ENCODE results near the gene ADAMTS7. TPM values are rescaled to one million over a fixed set of nuclear protein-coding genes. Genes with fewer than 3 reads are reported as not detected.
"Not testable (repeated sequence)": the region's sequence is repeated elsewhere in the genome, so short reads cannot be mapped to it uniquely, and the experiment has no call there.

The ADAMTS7 gene
- total RNA-seq, 1 experiment from 2014 or later: 4.2 TPM

- Histone ChIP-seq H2AFZ (ENCODE audit: low read length) (no peak overlapping the region), H3K4me3 (ENCODE audit: low read length) (no peak overlapping the region), H3K27me3 (ENCODE audit: low read length) (no peaks in the 10 kb centered on the region), H3K4me2 (ENCODE audit: low read length) (no peak overlapping the region), H4K20me1 (ENCODE audit: low read length) (no peaks in the 10 kb centered on the region), H3F3A (ENCODE audit: low read length, unreplicated experiment) (no peaks in the 10 kb centered on the region), H3K36me3 (ENCODE audit: low read depth, low read length) (no peaks in the 10 kb centered on the region), H3K9ac (ENCODE audit: low read length) (no peak overlapping the region), H3K4me1 (ENCODE audit: insufficient read depth, low read length) (peaks cover 13% of the 10 kb centered on the region), H3K9me2 (replicated peaks; ENCODE audit: low read length) (no peaks in the 10 kb centered on the region), H3K9me3 (ENCODE audit: low read length) (no peaks in the 10 kb centered on the region), H3K79me2 (ENCODE audit: low read length) (no peaks in the 10 kb centered on the region), H3K27ac (ENCODE audit: low read length) (no peak overlapping the region)
- ChIA-PET CTCF (no interaction called here), POLR2A (ENCODE audit: unreplicated experiment) (no interaction called here)
- intact Hi-C loops (cut with micrococcal nuclease): no loop called here
- no peak for DNase-seq
- ATAC-seq: no peak
- BruUV-seq (replicated peaks): no TSS peak
- TF ChIP-seq EZH2phosphoT487 (IDR thresholded peaks at IDR 0.05; ENCODE audit: borderline replicate concordance, low read length): no peak
- TF ChIP-seq CTCF (conservative IDR thresholded peaks at IDR 0.05; ENCODE audit: low read depth, low read length): no peak
- no peak for TF ChIP-seq EZH2 (IDR thresholded peaks at IDR 0.05; ENCODE audit: low read length, unreplicated experiment)
These were observed 14.8 kb downstream of the ADAMTS7 start for GRCh38 chr15:78796510-78796909.

- Histone ChIP-seq H2AFZ (ENCODE audit: low read length) (no peak overlapping the region), H3K4me1 (ENCODE audit: insufficient read depth, low read length) (peaks cover 13% of the 10 kb centered on the region), H4K20me1 (ENCODE audit: low read length) (no peaks in the 10 kb centered on the region), H3K9me3 (ENCODE audit: low read length) (no peaks in the 10 kb centered on the region), H3F3A (ENCODE audit: low read length, unreplicated experiment) (no peaks in the 10 kb centered on the region), H3K4me3 (ENCODE audit: low read length) (no peak overlapping the region), H3K27me3 (ENCODE audit: low read length) (no peaks in the 10 kb centered on the region), H3K4me2 (ENCODE audit: low read length) (no peak overlapping the region), H3K36me3 (ENCODE audit: low read depth, low read length) (no peaks in the 10 kb centered on the region), H3K9me2 (replicated peaks; ENCODE audit: low read length) (no peaks in the 10 kb centered on the region), H3K9ac (ENCODE audit: low read length) (no peak overlapping the region), H3K27ac (ENCODE audit: low read length) (no peak overlapping the region), H3K79me2 (ENCODE audit: low read length) (no peaks in the 10 kb centered on the region)
- ChIA-PET CTCF (interaction anchor here (0.7 kb wide), 1 partner anchor 15 kb away, joined by 4 read pairs; no protein-coding TSS in a partner anchor), POLR2A (ENCODE audit: unreplicated experiment) (no interaction called here)
- TF ChIP-seq CTCF (conservative IDR thresholded peaks at IDR 0.05; ENCODE audit: low read depth, low read length): no peak
- no peak for TF ChIP-seq EZH2phosphoT487 (IDR thresholded peaks at IDR 0.05; ENCODE audit: borderline replicate concordance, low read length)
- TF ChIP-seq EZH2 (IDR thresholded peaks at IDR 0.05; ENCODE audit: low read length, unreplicated experiment): no peak
- intact Hi-C loops (cut with micrococcal nuclease): no loop called here
- no peak for ATAC-seq
- no TSS peak for BruUV-seq (replicated peaks)
- DNase-seq: no peak
These were observed 16.2 kb downstream of the ADAMTS7 start for GRCh38 chr15:78795043-78795442.

- ATAC-seq; POLR2A ChIA-PET (ENCODE audit: unreplicated experiment); DNase-seq; BruUV-seq (replicated peaks); H4K20me1 ChIP-seq (ENCODE audit: low read length); H3K4me2 ChIP-seq (ENCODE audit: low read length); H3K4me3 ChIP-seq (ENCODE audit: low read length); H3K27ac ChIP-seq (ENCODE audit: low read length); H3K27me3 ChIP-seq (ENCODE audit: low read length); H3K9me2 ChIP-seq (replicated peaks; ENCODE audit: low read length); H3K9me3 ChIP-seq (ENCODE audit: low read length); H3K9ac ChIP-seq (ENCODE audit: low read length); H3K36me3 ChIP-seq (ENCODE audit: low read depth, low read length); H3K79me2 ChIP-seq (ENCODE audit: low read length); CTCF ChIA-PET; intact Hi-C loops (cut with micrococcal nuclease); H2AFZ ChIP-seq (ENCODE audit: low read length); H3F3A ChIP-seq (ENCODE audit: low read length, unreplicated experiment): not testable (repeated sequence)
- peaks cover 13% of the 10 kb centered on the region for H3K4me1 ChIP-seq (ENCODE audit: insufficient read depth, low read length)
These were observed 16.8 kb downstream of the ADAMTS7 start for GRCh38 chr15:78794446-78794845.

Data from PC-3 (cell line).